OCI-LY1 (cell line): ENCODE results near the gene PRDM15.

ENCODE experiments used
- EZH2 ChIP-seq: fragments of 200-600 bp; sonication (generic), shearing (Covaris generic); IDR thresholded peaks from 2 replicates; pipeline ENCODE4 v1.8.0; 2017; ENCODE audit warnings: borderline replicate concordance, mixed run types, mild to moderate bottlenecking, antibody characterized with exemption, low read length, moderate library complexity, mixed read lengths
- TF ChIP-seq, protein P1 (sequence below): fragments of 200-600 bp; sonication (generic), shearing (Covaris generic); IDR thresholded peaks from 2 replicates; pipeline ENCODE4 v1.5.1; 2017; ENCODE audit warnings: mild to moderate bottlenecking, antibody characterized with exemption, low read length, moderate library complexity, mixed read lengths

DNA sequence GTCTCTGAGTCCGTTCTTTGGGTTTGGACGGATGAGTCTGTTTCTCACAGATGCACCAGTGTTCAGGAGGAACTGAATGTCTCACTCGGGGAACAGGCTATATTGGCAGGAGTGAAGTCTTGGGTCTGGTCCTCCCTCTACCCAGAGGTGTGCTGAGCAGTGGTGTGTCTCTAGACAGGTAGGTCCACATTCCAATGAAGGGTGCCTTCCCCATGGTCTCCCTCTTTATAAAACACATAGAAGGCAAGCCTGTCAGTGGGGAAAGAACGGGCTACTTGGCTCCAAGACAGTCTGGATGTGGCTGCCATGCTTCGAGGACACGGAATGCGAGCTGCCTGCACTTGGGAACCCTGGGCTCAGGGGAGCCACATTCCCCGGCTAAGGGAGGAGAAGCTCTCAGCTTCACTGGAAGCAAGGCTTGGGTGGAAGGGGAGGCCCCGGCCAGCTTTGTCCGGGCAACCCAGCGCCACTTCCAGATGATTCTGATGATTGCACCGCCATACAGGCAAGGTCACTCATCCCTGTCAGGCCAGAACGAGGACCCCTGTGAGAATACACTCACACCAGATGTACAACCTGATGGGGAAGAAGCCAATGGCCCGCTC lies 82.6 kb downstream of the PRDM15 start:
- TF ChIP-seq, protein P1, sequence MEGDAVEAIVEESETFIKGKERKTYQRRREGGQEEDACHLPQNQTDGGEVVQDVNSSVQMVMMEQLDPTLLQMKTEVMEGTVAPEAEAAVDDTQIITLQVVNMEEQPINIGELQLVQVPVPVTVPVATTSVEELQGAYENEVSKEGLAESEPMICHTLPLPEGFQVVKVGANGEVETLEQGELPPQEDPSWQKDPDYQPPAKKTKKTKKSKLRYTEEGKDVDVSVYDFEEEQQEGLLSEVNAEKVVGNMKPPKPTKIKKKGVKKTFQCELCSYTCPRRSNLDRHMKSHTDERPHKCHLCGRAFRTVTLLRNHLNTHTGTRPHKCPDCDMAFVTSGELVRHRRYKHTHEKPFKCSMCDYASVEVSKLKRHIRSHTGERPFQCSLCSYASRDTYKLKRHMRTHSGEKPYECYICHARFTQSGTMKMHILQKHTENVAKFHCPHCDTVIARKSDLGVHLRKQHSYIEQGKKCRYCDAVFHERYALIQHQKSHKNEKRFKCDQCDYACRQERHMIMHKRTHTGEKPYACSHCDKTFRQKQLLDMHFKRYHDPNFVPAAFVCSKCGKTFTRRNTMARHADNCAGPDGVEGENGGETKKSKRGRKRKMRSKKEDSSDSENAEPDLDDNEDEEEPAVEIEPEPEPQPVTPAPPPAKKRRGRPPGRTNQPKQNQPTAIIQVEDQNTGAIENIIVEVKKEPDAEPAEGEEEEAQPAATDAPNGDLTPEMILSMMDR, result no peak
- TF ChIP-seq EZH2, result no peak
